ENCODE measurements around the gene SUGCT.

The SUGCT gene

DNA sequence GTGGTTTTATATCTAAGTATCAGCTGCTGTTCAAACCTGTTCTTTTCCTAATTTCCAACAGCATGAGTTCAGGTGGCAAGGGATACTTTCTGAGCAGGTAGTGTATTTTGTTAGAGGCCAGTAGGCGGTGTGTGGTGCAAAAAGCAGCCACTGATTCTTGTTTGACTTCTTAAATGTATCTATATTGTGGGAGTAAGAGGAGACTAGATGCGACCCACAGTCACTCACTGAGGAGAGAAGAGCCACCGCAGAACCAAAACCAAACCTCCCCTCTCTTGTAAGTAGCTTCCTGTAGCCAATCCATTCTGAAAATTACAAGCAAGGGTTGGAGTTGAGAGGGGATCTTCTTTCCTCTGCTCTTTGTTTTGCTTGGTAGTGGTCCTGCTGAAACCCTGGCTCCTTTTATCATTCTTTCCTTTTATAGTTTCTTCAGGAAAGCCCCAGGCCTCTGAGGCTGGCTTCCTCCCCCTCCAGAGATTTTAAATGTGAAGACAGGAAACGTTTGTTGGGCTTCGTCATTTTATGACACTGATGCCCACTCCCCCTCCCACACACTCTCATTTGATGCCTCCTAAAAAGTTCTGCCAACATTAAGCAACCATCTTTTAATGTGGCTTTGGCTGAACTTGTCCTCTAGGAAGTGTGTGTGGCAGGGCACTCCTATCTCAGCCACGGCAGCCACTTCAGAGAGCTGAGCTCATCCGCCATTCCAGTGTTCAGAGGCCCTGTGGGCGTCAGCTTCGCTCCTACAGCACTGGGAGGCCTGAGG lies 566.0 kb downstream of the SUGCT start:
- DNase-seq = no peak

GRCh38 chr7:40701836-40702551 lies 567.2 kb downstream of the SUGCT start:
- DNase-seq = no peak

- no peak for DNase-seq
Measured at GRCh38 chr7:40704172-40704571, 569.4 kb downstream of the SUGCT start.

GRCh38 chr7:40706829-40707228 lies 572.0 kb downstream of the SUGCT start:
- no peak for DNase-seq

GRCh38 chr7:40709062-40709964 lies 574.5 kb downstream of the SUGCT start:
- no peak for DNase-seq

GRCh38 chr7:40711706-40712105 lies 576.9 kb downstream of the SUGCT start:
- DNase-seq = no peak

DNA sequence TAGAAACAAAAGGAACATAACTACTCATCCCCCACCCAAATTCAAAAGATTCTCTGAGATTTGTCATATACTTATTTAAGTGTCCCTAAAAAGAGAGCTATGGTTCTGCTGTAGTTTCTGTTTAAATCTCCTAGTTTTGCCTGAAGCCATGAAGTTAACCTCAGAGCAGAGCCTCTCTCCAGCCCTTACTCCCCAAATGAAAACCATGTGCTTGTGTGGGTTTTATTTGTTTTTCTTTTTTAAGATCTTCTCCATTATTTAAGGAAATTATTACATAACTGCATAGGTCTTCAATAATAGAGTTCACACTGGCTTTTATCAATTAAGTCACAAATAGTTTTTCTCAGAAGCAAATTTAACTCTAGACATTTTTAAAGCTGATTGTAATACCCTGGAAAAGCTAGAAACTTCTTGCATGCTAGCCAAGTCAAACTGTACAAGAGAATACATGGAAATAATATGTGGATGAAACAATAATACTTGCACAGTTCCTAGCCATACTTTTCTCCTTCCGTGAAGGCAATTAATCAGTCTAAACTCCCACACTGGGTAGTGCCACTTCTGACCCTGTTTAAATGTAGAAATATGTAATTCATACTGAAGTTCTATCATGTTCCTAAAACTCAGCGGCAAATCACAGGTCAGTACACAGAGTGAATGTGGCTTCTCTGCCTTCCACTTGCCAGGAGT lies 579.7 kb downstream of the SUGCT start:
- DNase-seq = peak; percentile 53

DNA sequence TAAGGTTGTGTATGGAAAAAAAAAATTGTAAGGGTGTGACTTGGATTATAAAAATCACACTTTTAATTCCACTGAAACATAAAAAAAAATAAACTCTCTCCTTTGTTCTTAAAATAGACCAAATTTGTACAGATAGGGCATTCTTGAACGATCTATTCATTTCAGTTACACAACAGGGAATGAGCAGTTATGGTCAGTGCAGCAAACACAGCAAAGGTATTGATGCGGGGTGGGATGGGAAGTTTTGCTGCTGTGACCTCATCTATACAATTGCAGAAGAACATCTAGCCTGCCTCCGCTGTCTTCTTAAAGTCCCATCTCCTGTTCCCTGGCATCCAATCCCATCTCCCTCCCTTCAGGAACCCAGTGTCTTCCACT lies 580.2 kb downstream of the SUGCT start:
- DNase-seq = no peak

- peak; percentile 79 for DNase-seq
Measured at GRCh38 chr7:40716052-40716451, 581.2 kb downstream of the SUGCT start.

DNA sequence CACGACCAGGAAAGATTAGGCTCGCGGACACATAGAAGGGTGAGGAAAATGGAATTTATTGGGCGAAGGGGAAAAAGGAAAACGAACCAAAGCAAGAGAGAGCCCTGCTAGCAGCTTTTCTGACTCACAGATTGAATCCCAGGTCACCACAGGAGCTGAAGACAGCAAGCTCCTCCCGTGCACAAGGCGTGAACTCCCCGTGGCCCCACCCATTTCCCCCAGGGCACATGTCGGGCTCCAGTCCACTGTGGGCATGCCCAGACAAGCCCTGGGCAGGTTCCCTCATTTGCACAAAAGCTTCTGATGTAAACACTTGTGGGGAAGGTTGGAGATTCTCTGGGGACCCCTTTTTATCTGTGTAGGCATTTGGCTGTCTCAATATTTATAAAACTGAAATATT lies 582.4 kb downstream of the SUGCT start:
- DNase-seq = peak; percentile 84

- DNase-seq = peak; percentile 63
Measured at GRCh38 chr7:40720416-40720815, 585.6 kb downstream of the SUGCT start.

DNA sequence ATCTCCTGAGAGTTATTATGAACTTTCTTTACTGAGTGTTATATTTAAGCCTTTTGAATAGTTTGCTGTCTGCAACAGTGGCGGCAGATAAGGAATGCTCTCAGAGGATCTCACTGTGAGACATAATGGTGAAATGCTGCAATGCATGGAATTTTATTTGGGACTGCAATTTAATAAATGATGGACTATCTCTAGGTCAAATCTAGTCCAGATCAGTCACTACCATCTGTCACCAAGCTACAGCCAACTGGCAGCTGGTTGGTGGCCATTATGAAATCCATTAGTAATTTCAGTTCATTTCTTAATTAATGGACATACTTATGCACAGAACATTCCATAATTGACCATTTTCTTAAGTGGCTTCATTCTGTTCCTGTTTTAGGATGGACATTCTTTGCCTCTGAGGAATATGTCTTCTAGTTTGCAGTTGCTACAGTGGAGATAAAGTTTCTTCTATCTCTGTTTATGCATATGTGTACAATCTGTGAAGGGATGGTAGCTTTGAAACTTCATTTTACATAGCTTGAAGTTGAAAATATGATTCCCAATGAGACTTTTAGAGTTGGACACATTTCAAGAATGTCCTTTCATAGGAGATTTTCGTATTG lies 586.6 kb downstream of the SUGCT start:
- peak; percentile 81 for DNase-seq

DNA sequence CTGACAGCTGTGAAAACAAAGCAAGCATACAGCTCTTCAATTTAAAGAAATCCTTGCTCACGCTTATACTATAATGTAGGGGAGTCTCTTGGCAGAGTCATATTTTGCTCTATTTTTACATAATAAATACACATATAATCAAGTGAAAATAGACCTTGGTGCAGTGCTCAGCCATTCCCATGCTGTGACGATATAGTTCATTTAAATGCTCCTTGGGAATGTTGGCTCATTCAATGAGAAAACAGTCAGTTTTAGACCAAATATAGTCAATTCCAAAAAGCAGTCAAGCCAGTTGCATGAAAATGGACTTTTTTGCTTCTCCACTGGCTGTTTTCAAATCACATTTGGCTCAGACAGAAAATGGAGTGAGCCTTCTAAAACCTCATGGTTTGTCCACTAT lies 587.4 kb downstream of the SUGCT start:
- no peak for DNase-seq

GRCh38 chr7:40723829-40724228 lies 589.0 kb downstream of the SUGCT start:
- no peak for DNase-seq

- DNase-seq = no peak
Measured at GRCh38 chr7:40726559-40726958, 591.8 kb downstream of the SUGCT start.

GRCh38 chr7:40733114-40733513 lies 598.3 kb downstream of the SUGCT start:
- DNase-seq = no peak

DNA sequence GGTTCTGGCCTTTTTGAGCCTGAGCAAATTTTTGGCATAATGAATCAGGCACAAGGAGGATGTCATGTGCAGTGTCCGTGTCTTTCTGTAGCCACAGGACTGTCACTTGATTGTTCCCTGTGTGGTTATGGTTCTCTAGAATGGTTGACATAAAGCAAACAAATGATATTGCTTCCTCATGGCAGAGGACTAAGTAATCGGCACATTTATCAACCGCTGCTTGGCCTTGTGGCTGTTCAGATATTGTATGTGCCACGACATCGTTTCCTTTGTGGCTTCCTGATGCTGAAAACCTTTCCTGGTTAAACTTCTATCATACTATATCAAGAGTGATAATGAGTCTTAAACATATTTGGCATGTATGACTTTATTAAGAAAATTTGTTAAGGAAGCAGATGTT lies 598.8 kb downstream of the SUGCT start:
- DNase-seq = no peak

GRCh38 chr7:40739257-40739656 lies 604.5 kb downstream of the SUGCT start:
- no peak for DNase-seq

- DNase-seq = no peak
Measured at GRCh38 chr7:40742270-40742669, 607.5 kb downstream of the SUGCT start.

GRCh38 chr7:40746841-40747556 lies 612.2 kb downstream of the SUGCT start:
- DNase-seq = no peak

GRCh38 chr7:40747856-40748255 lies 613.1 kb downstream of the SUGCT start:
- DNase-seq = no peak

- DNase-seq = peak; percentile 37
Measured at GRCh38 chr7:40749877-40750276, 615.1 kb downstream of the SUGCT start.

Measured in fibroblast of upper back skin (primary cell).